Measurements from ENCODE around the gene PER3. TPM values are rescaled to one million over a fixed set of nuclear protein-coding genes. Genes with fewer than 3 reads are reported as not detected.

The PER3 gene
- total RNA-seq, 4 donors from 2014 or later: 3.8 to 23.9 (median 12.9) TPM

DNA sequence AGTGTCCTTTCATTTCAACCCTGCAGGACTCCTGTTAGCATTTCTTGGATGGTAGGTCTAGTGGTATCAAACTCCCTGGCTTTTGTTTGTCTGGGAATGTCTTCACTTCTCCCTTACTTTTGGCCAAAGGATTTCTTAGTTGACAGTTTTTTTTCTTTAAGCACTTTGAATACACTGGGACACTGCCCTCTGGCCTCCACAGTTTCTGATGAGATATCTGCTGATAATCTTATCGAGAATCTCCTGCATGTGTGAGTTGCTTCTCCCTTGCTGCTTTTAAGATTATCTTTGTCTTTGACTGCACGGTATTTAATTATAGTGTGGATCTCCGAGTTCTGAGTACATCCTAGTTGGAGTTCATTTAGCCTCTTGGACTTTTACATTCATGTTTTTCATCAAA is 55.4 kb downstream of the PER3 start:
- in situ Hi-C loops (cut with MboI; ENCODE audit: low pct_ligation_motif_present in 1 of 4, low pct_unique_long_range_greater_than_20kb in 1 of 4, low sequenced_read_pairs in 3 of 4): no loop called here
- Histone ChIP-seq H3K4me3 (no peak overlapping the region), H3K27me3 (no peaks in the 10 kb centered on the region), H3K4me1 (no peaks in the 10 kb centered on the region), H3K36me3 (peaks cover 0 to 51% (median 21%) of the 10 kb centered on the region in 4 donors), H3K9me3 (peaks cover 7% of the 10 kb centered on the region in 2 donors), H3K27ac (no peak overlapping the region)
- TF ChIP-seq EP300 (IDR thresholded peaks at IDR 0.05; ENCODE audit: low read depth) (no peak), POLR2A (IDR thresholded peaks at IDR 0.05) (no peak), POLR2AphosphoS5 (IDR thresholded peaks at IDR 0.05) (no peak)
- TF ChIP-seq, protein P1, sequence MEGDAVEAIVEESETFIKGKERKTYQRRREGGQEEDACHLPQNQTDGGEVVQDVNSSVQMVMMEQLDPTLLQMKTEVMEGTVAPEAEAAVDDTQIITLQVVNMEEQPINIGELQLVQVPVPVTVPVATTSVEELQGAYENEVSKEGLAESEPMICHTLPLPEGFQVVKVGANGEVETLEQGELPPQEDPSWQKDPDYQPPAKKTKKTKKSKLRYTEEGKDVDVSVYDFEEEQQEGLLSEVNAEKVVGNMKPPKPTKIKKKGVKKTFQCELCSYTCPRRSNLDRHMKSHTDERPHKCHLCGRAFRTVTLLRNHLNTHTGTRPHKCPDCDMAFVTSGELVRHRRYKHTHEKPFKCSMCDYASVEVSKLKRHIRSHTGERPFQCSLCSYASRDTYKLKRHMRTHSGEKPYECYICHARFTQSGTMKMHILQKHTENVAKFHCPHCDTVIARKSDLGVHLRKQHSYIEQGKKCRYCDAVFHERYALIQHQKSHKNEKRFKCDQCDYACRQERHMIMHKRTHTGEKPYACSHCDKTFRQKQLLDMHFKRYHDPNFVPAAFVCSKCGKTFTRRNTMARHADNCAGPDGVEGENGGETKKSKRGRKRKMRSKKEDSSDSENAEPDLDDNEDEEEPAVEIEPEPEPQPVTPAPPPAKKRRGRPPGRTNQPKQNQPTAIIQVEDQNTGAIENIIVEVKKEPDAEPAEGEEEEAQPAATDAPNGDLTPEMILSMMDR (IDR thresholded peaks at IDR 0.05): no peak
- intact Hi-C loops (cut with DNase I; ENCODE audit: low total_unique reads): no loop called here
- DNase-seq: no peak
- WGBS, 2 donors (ENCODE audit: low coverage in 1 of 2): 92 to 100% methylated on average over 3 of the region's 3 CpGs

DNA sequence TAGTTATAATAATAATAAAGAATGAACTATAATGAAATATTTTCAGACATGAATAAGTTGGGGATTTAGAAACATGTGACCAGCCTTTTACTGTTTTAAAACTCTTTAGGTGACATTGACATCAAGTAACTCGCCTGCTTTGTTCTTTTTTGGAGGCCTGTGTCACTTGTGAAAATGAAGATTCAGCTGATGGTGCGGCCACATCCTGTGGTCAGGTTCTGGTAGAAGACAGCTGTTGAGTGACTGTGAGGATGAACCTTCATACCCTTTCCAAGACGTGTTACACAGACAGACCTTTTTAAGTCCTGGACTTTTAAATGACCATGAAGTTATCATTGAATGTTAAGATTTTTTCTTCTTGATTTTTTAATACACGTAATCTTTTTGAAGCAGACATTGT is 58.4 kb downstream of the PER3 start:
- intact Hi-C loops (cut with DNase I; ENCODE audit: low total_unique reads): no loop called here
- peaks cover 0 to 34% (median 17%) of the 10 kb centered on the region in 4 donors for H3K36me3 ChIP-seq
- no peak overlapping the region for H3K4me3 ChIP-seq
- DNase-seq: peak; percentile 24
- TF ChIP-seq POLR2AphosphoS5 (IDR thresholded peaks at IDR 0.05) (no peak), POLR2A (IDR thresholded peaks at IDR 0.05) (no peak), EP300 (IDR thresholded peaks at IDR 0.05; ENCODE audit: low read depth) (no peak)
- TF ChIP-seq, protein P1 (IDR thresholded peaks at IDR 0.05): no peak
- no peaks in the 10 kb centered on the region for H3K4me1 ChIP-seq
- in situ Hi-C loops (cut with MboI; ENCODE audit: low pct_ligation_motif_present in 1 of 4, low pct_unique_long_range_greater_than_20kb in 1 of 4, low sequenced_read_pairs in 3 of 4): no loop called here
- H3K27ac ChIP-seq: no peak overlapping the region
- WGBS, 2 donors (ENCODE audit: low coverage in 1 of 2): 69 to 76% methylated on average over 4 of the region's 4 CpGs
- no peaks in the 10 kb centered on the region for H3K27me3 ChIP-seq
- H3K9me3 ChIP-seq: peaks cover 7% of the 10 kb centered on the region in 2 donors

DNA sequence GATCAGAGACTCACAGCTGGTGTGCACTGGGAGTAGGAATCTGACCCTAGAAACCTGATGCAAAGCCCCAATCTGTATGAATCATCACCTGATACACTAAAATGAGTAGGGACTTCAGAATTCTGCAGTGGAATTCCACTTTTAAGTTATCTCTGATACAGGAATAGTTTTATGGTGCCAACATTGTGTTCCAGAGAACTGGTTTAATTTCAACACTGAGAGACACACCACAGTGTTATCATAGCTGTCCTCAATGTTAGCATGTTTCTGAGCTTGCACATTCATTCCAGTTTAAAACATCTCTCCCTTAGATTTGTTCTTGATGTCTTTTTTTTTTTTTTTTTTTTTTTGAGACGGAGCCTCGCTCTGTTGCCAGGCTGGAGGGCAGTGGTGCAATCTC is 61.7 kb downstream of the PER3 start:
- DNase-seq: no peak
- Histone ChIP-seq H3K27ac (no peak overlapping the region), H3K36me3 (peaks cover 0 to 11% (median under 1%) of the 10 kb centered on the region in 4 donors), H3K4me1 (no peaks in the 10 kb centered on the region), H3K9me3 (no peaks in the 10 kb centered on the region), H3K4me3 (no peak overlapping the region), H3K27me3 (no peaks in the 10 kb centered on the region)
- no peak for TF ChIP-seq EP300 (IDR thresholded peaks at IDR 0.05; ENCODE audit: low read depth)
- TF ChIP-seq, protein P1 (IDR thresholded peaks at IDR 0.05): no peak
- no peak for TF ChIP-seq POLR2AphosphoS5 (IDR thresholded peaks at IDR 0.05)
- no peak for TF ChIP-seq POLR2A (IDR thresholded peaks at IDR 0.05)
- in situ Hi-C loops (cut with MboI; ENCODE audit: low pct_ligation_motif_present in 1 of 4, low pct_unique_long_range_greater_than_20kb in 1 of 4, low sequenced_read_pairs in 3 of 4): no loop called here
- intact Hi-C loops (cut with DNase I; ENCODE audit: low total_unique reads): no loop called here
- WGBS, 2 donors (ENCODE audit: low coverage in 1 of 2): 78% methylated on average over 2 of the region's 2 CpGs; no CpG with 5 or more reads in 1 of the 2 donors

DNA sequence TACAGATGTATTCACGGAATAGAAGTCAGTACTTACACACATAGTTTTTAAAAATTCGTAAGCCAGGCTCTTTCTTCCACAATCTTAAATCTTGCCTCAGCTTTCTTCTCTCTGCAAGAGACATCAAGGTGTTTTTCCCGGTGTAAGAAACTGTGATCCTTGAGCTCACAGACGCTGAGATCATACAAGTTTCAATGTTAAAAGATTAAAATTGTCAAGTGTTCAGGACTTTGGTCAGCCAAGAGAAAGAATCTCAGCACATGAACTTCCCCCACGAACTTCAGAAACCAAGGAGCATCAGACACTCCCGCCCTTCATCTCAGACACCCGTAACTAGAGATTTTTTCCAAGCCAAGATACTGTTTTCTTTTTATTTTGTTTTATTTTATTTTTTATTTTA is 62.6 kb downstream of the PER3 start:
- DNase-seq: no peak
- H3K4me3 ChIP-seq: no peak overlapping the region
- peaks cover 0 to 11% (median 0%) of the 10 kb centered on the region in 4 donors for H3K36me3 ChIP-seq
- no peaks in the 10 kb centered on the region for H3K27me3 ChIP-seq
- H3K9me3 ChIP-seq: no peaks in the 10 kb centered on the region
- in situ Hi-C loops (cut with MboI; ENCODE audit: low pct_ligation_motif_present in 1 of 4, low pct_unique_long_range_greater_than_20kb in 1 of 4, low sequenced_read_pairs in 3 of 4) (no loop called here), intact Hi-C loops (cut with DNase I; ENCODE audit: low total_unique reads) (no loop called here)
- no peaks in the 10 kb centered on the region for H3K4me1 ChIP-seq
- H3K27ac ChIP-seq: no peak overlapping the region
- TF ChIP-seq, protein P1 (IDR thresholded peaks at IDR 0.05): no peak
- no peak for TF ChIP-seq POLR2A (IDR thresholded peaks at IDR 0.05)
- TF ChIP-seq EP300 (IDR thresholded peaks at IDR 0.05; ENCODE audit: low read depth): no peak
- no peak for TF ChIP-seq POLR2AphosphoS5 (IDR thresholded peaks at IDR 0.05)
- 82 to 88% methylated on average over 7 of the region's 7 CpGs for WGBS, 2 donors (ENCODE audit: low coverage in 1 of 2)
